ENCODE measurements around the gene COPS6. TPM values are rescaled to one million over a fixed set of nuclear protein-coding genes. Genes with fewer than 3 reads are reported as not detected.

The COPS6 gene
- polyA plus RNA-seq, 1 experiment, result 234 TPM

- Histone ChIP-seq H3K4me3 (ENCODE audit: low read depth, low read length) (no peak overlapping the region), H3K27me3 (ENCODE audit: control insufficient read depth, insufficient read depth, low read length) (no peaks in the 10 kb centered on the region), H3K36me3 (ENCODE audit: control insufficient read depth, insufficient read depth, low read length) (peaks cover 39% of the 10 kb centered on the region)
- no peak for TF ChIP-seq CTCF (IDR thresholded peaks at IDR 0.05; ENCODE audit: insufficient read depth, low read depth, low read length)
- POLR2A ChIA-PET, result no interaction called here
- CTCF ChIA-PET, result no interaction called here
- no peak for DNase-seq (ENCODE audit: low read depth)
Observed at GRCh38 chr7:100077205-100077604, 11.6 kb upstream of the COPS6 start.

GRCh38 chr7:100079024-100079560 lies 9.7 kb upstream of the COPS6 start:
- POLR2A ChIA-PET, result no interaction called here
- no peak overlapping the region for H3K4me3 ChIP-seq (ENCODE audit: low read depth, low read length)
- no peak for TF ChIP-seq CTCF (IDR thresholded peaks at IDR 0.05; ENCODE audit: insufficient read depth, low read depth, low read length)
- H3K36me3 ChIP-seq (ENCODE audit: control insufficient read depth, insufficient read depth, low read length), result peaks cover 26% of the 10 kb centered on the region
- CTCF ChIA-PET, result no interaction called here
- no peak for DNase-seq (ENCODE audit: low read depth)
- no peaks in the 10 kb centered on the region for H3K27me3 ChIP-seq (ENCODE audit: control insufficient read depth, insufficient read depth, low read length)

GRCh38 chr7:100080907-100081534 lies 7.7 kb upstream of the COPS6 start:
- CTCF ChIA-PET, result interaction anchor here (0.7 to 1.4 kb wide), 3 partner anchors 14 to 24 kb away, joined by 3 to 5 read pairs (median 3); partner anchors contain the start of genes AP4M1 and MCM7
- no peak for DNase-seq (ENCODE audit: low read depth)
- POLR2A ChIA-PET, result no interaction called here
- Histone ChIP-seq H3K4me3 (ENCODE audit: low read depth, low read length) (peak overlapping the region; percentile 99), H3K27me3 (ENCODE audit: control insufficient read depth, insufficient read depth, low read length) (no peaks in the 10 kb centered on the region), H3K36me3 (ENCODE audit: control insufficient read depth, insufficient read depth, low read length) (peaks cover 13% of the 10 kb centered on the region)
- no peak for TF ChIP-seq CTCF (IDR thresholded peaks at IDR 0.05; ENCODE audit: insufficient read depth, low read depth, low read length)

GRCh38 chr7:100081535-100082102 lies 7.2 kb upstream of the COPS6 start, which contains the start of gene ZNF3:
ZNF3 (minus strand) TSS chr7:100081723; CDS start chr7:100077357, 4,366 bp downstream.
- peak; percentile 86 for TF ChIP-seq CTCF (IDR thresholded peaks at IDR 0.05; ENCODE audit: insufficient read depth, low read depth, low read length)
- DNase-seq (ENCODE audit: low read depth), result peak; percentile 92
- CTCF ChIA-PET, result interaction anchor here (0.7 to 1.7 kb wide), 6 partner anchors 14 to 90 kb away, joined by 3 to 6 read pairs (median 5); no protein-coding TSS in a partner anchor
- Histone ChIP-seq H3K36me3 (ENCODE audit: control insufficient read depth, insufficient read depth, low read length) (peaks cover 9% of the 10 kb centered on the region), H3K27me3 (ENCODE audit: control insufficient read depth, insufficient read depth, low read length) (no peaks in the 10 kb centered on the region), H3K4me3 (ENCODE audit: low read depth, low read length) (peak within 1 kb of the TSS; percentile 99)
- POLR2A ChIA-PET, result no interaction called here

- Histone ChIP-seq H3K4me3 (ENCODE audit: low read depth, low read length) (no peak overlapping the region), H3K27me3 (ENCODE audit: control insufficient read depth, insufficient read depth, low read length) (no peaks in the 10 kb centered on the region), H3K36me3 (ENCODE audit: control insufficient read depth, insufficient read depth, low read length) (peaks cover 5% of the 10 kb centered on the region; the same call in 1 of the 2 replicates)
- no peak for TF ChIP-seq CTCF (IDR thresholded peaks at IDR 0.05; ENCODE audit: insufficient read depth, low read depth, low read length)
- CTCF ChIA-PET, result interaction anchor here (0.6 to 1.7 kb wide), 7 partner anchors 12 to 91 kb away, joined by 3 to 6 read pairs (median 3); partner anchors contain the start of gene AP4M1
- POLR2A ChIA-PET, result interaction anchor here (0.7 kb wide), 1 partner anchor 176 kb away, joined by 4 read pairs; no protein-coding TSS in a partner anchor
- no peak for DNase-seq (ENCODE audit: low read depth)
Observed at GRCh38 chr7:100082978-100083377, 5.8 kb upstream of the COPS6 start.

Data from BJ (cell line).